K562 (cell line): Measurements from ENCODE around the gene YAE1. TPM values are rescaled to one million over a fixed set of nuclear protein-coding genes. Genes with fewer than 3 reads are reported as not detected.
A peak's percentile ranks its signal among the peaks of the same experiment; 100 is the strongest.

Experiments used
- CCAR2 ChIP-seq: fragments of 200-400 bp; formaldehyde crosslinking; IDR thresholded peaks from 2 replicates; pipeline ENCODE4 v1.6.1; 2017; ENCODE audit warnings: mild to moderate bottlenecking, low read depth, low read length
- COPS2 ChIP-seq: fragments of 450-650 bp; conservative IDR thresholded peaks from 2 replicates; pipeline ENCODE4 v1.6.1; 2016; ENCODE audit warnings: mild to moderate bottlenecking, moderate library complexity
- CXXC5 ChIP-seq: fragments of 250-450 bp; sonication (Bioruptor Pico); IDR thresholded peaks from 2 replicates; pipeline ENCODE4 v1.8.0; 2022; ENCODE audit warnings: inconsistent platforms, mild to moderate bottlenecking, moderate library complexity
- EGR1 ChIP-seq: fragments of 450-650 bp; conservative IDR thresholded peaks from 2 replicates; pipeline ENCODE4 v1.6.1; 2017; ENCODE audit warnings: mild to moderate bottlenecking
- FOXA3 ChIP-seq, 2 experiments: fragments of 450-650 bp in 1 of 2; sonication (generic) in 1 of 2; formaldehyde crosslinking; IDR thresholded peaks in 1 of 2; conservative IDR thresholded peaks in 1 of 2; 2 replicates each; pipeline versions ENCODE4 v1.4.0 to v1.8.0; 2020 to 2022; ENCODE audit warnings: mild to moderate bottlenecking in 2 of 2, missing genetic modification reagents in 1 of 2
- KDM1A ChIP-seq, 2 experiments: fragments of 450-650 bp; IDR thresholded peaks; 2 replicates each; pipeline ENCODE4 v1.6.1; 2016; ENCODE audit warnings: mild to moderate bottlenecking in 2 of 2
- NFYB ChIP-seq: IDR thresholded peaks from 2 replicates; pipeline ENCODE4 v1.6.1; 2011; ENCODE audit warnings: mild to moderate bottlenecking, moderate library complexity; ENCODE audit not compliant: insufficient read length; ENCODE audit errors: extremely low read depth
- POLR2AphosphoS5 ChIP-seq: IDR thresholded peaks from 2 replicates; pipeline ENCODE4 v1.6.1; 2011; ENCODE audit warnings: mild to moderate bottlenecking, low read depth, low read length, moderate library complexity; ENCODE audit not compliant: control insufficient read depth, insufficient read depth
- PTTG1 ChIP-seq: fragments of 450-650 bp; IDR thresholded peaks from 2 replicates; pipeline ENCODE4 v1.6.1; 2016; ENCODE audit warnings: low read depth, mild to moderate bottlenecking, missing genetic modification characterization, missing compliant biosample characterization
- SP1 ChIP-seq: sonication (generic); formaldehyde crosslinking; IDR thresholded peaks from 2 replicates; pipeline ENCODE4 v1.8.1; 2022; ENCODE audit warnings: mild to moderate bottlenecking, missing genetic modification reagents
- TFE3 ChIP-seq: fragments of 450-650 bp; formaldehyde crosslinking; IDR thresholded peaks from 2 replicates; pipeline ENCODE4 v1.4.0; 2020; ENCODE audit warnings: mild to moderate bottlenecking, mixed read lengths
- ZBTB7A ChIP-seq: IDR thresholded peaks from 2 replicates; pipeline ENCODE4 v1.6.1; 2011; ENCODE audit warnings: low read depth, mild to moderate bottlenecking, low read length, moderate library complexity, borderline replicate concordance; ENCODE audit not compliant: control insufficient read depth
- ZFX ChIP-seq: sonication (generic); formaldehyde crosslinking; IDR thresholded peaks from 2 replicates; pipeline ENCODE4 v1.8.0; 2022; ENCODE audit warnings: mild to moderate bottlenecking, missing genetic modification reagents, moderate library complexity
- ZHX1 ChIP-seq: fragments of 150-350 bp; conservative IDR thresholded peaks from 2 replicates; pipeline ENCODE4 v1.6.1; 2014; ENCODE audit warnings: low read length
- ZNF165 ChIP-seq: fragments of 250-450 bp; sonication (Bioruptor Pico); IDR thresholded peaks from 2 replicates; pipeline ENCODE4 v1.4.0; 2020; ENCODE audit warnings: borderline replicate concordance
- ZNF274 ChIP-seq: IDR thresholded peaks from 2 replicates; pipeline ENCODE4 v1.6.1; 2011; ENCODE audit warnings: low read depth, mild to moderate bottlenecking, low read length, moderate library complexity, borderline replicate concordance
- polyA plus RNA-seq, 8 experiments: library from polyadenylated mRNA; depleted of rRNA in 4 of 8; stranded (reverse) in 5 of 8; unstranded in 3 of 8; fragments of >200 nt; fragmentation: Nextera tagmentation in 2 of 8; fragmentation: Illumina TruSeq in 1 of 8; extraction: Ambion mirVana in 2 of 8; extraction: Trizol in 1 of 8; gene quantifications; 2 replicates each; pipeline versions ENCODE4 v1.2.1 to v1.2.3, GENCODE V29; 2011 to 2014; ENCODE audit warnings: inconsistent platforms in 1 of 8, missing spikeins in 1 of 8
- total RNA-seq, 7 experiments: library from RNA; depleted of rRNA in 6 of 7; stranded (reverse); fragments of >200 nt in 6 of 7; fragmentation: Illumina TruSeq in 2 of 7; extraction: Trizol in 2 of 7; gene quantifications; 2 replicates each; pipeline versions ENCODE4 v1.2.1 to v1.2.3, GENCODE V29; 2011 to 2021; ENCODE audit warnings: low replicate concordance in 1 of 7
- TF ChIP-seq, protein P1 (sequence below): fragments of 250-450 bp; sonication (Bioruptor Pico); IDR thresholded peaks from 2 replicates; pipeline ENCODE4 v1.5.0; 2021; ENCODE audit warnings: mild to moderate bottlenecking, borderline replicate concordance
- TF ChIP-seq, protein P2 (sequence below): fragments of 250-450 bp; sonication (Bioruptor Pico); IDR thresholded peaks from 2 replicates; pipeline ENCODE4 v1.5.0; 2020; ENCODE audit warnings: mild to moderate bottlenecking

YAE1 gene
- total and polyA plus RNA-seq, 9 of the 15 experiments (the other 6 are each of a cell fraction or from before 2014, with no cell fraction given): 15.2 to 63.4 (median 30.1) TPM

DNA sequence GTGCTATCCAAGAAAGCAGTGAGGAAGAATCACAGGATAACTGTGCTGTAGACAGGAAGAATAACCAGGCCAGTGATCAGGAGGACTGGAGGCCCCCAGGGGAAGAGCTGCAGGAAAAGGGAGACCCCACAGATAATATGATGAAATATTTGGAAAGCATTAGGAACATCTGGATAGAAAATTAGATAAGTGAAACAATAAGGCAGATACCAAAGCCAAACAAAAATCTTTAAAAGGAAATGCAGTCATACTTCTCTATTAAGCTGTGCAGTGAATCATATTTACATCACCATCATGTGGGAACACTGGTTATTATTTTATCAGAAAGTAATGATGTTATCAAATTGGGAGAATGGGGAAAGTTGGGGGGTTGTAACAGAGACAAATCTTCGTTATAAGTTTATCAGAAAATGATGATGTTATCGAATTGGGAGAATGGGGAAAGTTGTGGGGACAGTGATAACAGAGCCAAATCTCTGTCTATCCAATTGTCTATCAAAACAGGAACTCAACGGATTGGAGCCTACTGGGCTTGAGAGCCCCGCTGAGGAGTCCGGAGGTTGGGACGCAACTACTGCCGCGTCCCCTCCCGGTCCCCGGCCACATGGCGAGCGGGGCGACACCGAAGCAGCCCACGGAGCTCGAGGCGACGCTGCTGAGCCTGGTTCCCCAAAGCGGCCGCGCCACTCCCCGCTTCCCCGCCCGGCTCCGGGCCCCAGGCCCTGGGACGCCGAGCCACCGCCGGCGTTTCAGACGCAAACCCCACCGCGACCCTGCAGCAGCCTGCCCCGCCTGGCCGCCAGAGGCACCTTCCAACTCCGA is 43.1 kb downstream of the YAE1 start (continued):
- TF ChIP-seq, protein P1, sequence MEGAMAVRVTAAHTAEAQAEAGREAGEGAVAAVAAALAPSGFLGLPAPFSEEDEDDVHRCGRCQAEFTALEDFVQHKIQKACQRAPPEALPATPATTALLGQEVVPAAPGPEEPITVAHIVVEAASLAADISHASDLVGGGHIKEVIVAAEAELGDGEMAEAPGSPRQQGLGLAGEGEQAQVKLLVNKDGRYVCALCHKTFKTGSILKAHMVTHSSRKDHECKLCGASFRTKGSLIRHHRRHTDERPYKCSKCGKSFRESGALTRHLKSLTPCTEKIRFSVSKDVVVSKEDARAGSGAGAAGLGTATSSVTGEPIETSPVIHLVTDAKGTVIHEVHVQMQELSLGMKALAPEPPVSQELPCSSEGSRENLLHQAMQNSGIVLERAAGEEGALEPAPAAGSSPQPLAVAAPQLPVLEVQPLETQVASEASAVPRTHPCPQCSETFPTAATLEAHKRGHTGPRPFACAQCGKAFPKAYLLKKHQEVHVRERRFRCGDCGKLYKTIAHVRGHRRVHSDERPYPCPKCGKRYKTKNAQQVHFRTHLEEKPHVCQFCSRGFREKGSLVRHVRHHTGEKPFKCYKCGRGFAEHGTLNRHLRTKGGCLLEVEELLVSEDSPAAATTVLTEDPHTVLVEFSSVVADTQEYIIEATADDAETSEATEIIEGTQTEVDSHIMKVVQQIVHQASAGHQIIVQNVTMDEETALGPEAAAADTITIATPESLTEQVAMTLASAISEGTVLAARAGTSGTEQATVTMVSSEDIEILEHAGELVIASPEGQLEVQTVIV: no peak
- peak; percentile 28; the same call in 1 of the 2 replicates for TF ChIP-seq ZFX (CRISPR knock-in tag)
- peak; percentile 30; the same call in 1 of the 2 replicates for TF ChIP-seq CXXC5 (CRISPR knock-in tag)
- peak; percentile 61; the same call in 1 of the 2 replicates for TF ChIP-seq ZBTB7A
- no peak for TF ChIP-seq SP1 (CRISPR knock-in tag)
- TF ChIP-seq PTTG1 (tag): no peak
- no peak for TF ChIP-seq EGR1
- peak in 1 of 2 experiments; percentile 9; a peak in 1 of 4 replicates for TF ChIP-seq KDM1A (IDR thresholded peaks at IDR 0.05)
- TF ChIP-seq COPS2: no peak
- TF ChIP-seq CCAR2: no peak
- TF ChIP-seq POLR2AphosphoS5: no peak
- TF ChIP-seq, protein P2, sequence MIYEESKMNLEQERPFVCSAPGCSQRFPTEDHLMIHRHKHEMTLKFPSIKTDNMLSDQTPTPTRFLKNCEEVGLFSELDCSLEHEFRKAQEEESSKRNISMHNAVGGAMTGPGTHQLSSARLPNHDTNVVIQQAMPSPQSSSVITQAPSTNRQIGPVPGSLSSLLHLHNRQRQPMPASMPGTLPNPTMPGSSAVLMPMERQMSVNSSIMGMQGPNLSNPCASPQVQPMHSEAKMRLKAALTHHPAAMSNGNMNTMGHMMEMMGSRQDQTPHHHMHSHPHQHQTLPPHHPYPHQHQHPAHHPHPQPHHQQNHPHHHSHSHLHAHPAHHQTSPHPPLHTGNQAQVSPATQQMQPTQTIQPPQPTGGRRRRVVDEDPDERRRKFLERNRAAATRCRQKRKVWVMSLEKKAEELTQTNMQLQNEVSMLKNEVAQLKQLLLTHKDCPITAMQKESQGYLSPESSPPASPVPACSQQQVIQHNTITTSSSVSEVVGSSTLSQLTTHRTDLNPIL (CRISPR knock-in tag): no peak
- no peak for TF ChIP-seq NFYB
- TF ChIP-seq TFE3: no peak
- no peak for TF ChIP-seq ZNF274
- TF ChIP-seq FOXA3 (CRISPR knock-in tag; conservative IDR thresholded peaks at IDR 0.05 in 1 of 2, IDR thresholded peaks at IDR 0.05 in 1 of 2): no peak
- TF ChIP-seq ZNF165 (CRISPR knock-in tag): no peak
- TF ChIP-seq ZHX1: no peak
